ENCODE data around the gene SLAIN2.

DNA sequence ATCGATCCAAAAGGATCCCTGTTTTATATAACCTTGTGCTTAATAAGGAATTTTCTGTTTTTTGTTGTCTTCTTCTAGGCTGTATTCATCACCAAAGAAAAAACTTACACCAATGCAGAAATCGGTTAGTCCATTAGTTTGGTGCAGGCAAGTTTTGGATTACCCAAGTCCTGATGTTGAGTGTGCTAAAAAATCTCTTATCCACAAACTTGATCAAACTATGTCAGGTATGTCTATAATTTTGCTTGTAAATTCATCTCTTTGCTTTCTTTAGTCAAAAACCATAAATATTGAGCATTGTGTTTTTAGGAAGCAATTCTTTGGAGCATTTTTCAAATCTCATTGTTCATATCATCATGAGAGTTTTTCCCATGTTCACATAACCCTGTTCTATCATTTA lies 28.4 kb downstream of the SLAIN2 start:
- TF ChIP-seq GATA2 (IDR thresholded peaks at IDR 0.05; ENCODE audit: low read depth, low read length): no peak
- no peak for TF ChIP-seq GATA3 (IDR thresholded peaks at IDR 0.05; ENCODE audit: low read depth, low read length)
